ENCODE results near the gene MLST8.

Gene MLST8

DNA sequence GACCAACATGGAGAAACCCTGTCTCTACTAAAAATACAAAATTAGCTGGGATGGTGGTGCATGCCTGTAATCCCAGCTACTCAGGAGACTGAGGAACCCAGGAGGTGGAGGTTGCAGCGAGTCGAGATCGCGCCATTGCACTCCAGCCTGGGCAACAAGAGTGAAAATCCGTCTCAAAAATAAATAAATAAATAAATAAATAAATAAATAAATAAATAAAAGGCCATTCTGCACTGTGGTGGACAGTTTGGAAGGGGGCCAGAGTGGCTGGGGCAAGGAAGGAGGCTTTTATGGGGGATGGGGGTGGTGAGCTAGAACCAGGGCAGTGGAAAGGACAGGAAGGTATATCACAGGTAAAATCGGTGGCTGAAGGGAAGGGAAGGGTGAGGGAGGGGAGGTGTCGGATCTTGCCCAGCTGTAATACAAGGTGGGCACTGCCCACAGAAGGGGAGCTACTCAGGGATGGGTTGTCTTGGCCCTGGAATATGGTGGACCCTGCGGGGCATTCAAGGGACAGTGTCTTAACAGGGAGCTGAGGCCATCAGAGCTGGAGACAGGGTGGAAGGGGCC is 2.0 kb upstream of the MLST8 start (continued):
- TF ChIP-seq ZNF558 (tag by site-specific recombination; IDR thresholded peaks at IDR 0.05) (peak; percentile 72), ZNF664 (tag by site-specific recombination; IDR thresholded peaks at IDR 0.05) (peak; percentile 56), ZNF791 (tag by site-specific recombination; IDR thresholded peaks at IDR 0.05) (peak; percentile 30; the same call in 1 of the 2 replicates), ZNF433 (tag by site-specific recombination; IDR thresholded peaks at IDR 0.05; ENCODE audit: low read depth) (peak; percentile 67), ZFP37 (tag by site-specific recombination; IDR thresholded peaks at IDR 0.05) (0 out of 2 replicates have a peak, but pooled peaks have one; percentile 28), ZNF404 (tag by site-specific recombination; IDR thresholded peaks at IDR 0.05) (0 out of 2 replicates have a peak, but pooled peaks have one; percentile 37), ZXDB (tag by site-specific recombination; IDR thresholded peaks at IDR 0.05) (peak; percentile 47; the same call in 1 of the 2 replicates), ZNF560 (tag by site-specific recombination; IDR thresholded peaks at IDR 0.05; ENCODE audit: borderline replicate concordance) (peak; percentile 62; the same call in 1 of the 2 replicates), ZNF292 (tag by site-specific recombination; IDR thresholded peaks at IDR 0.05; ENCODE audit: borderline replicate concordance, low read depth) (0 out of 2 replicates have a peak, but pooled peaks have one; percentile 22), ZNF19 (tag by site-specific recombination; IDR thresholded peaks at IDR 0.05; ENCODE audit: low read depth) (0 out of 2 replicates have a peak, but pooled peaks have one; percentile 33), ZBTB8A (tag by site-specific recombination; IDR thresholded peaks at IDR 0.05) (peak; percentile 56; the same call in 1 of the 2 replicates), ZNF266 (tag by site-specific recombination; IDR thresholded peaks at IDR 0.05; ENCODE audit: low read depth) (peak; percentile 67; the same call in 1 of the 2 replicates), ZNF394 (tag by site-specific recombination; IDR thresholded peaks at IDR 0.05; ENCODE audit: borderline replicate concordance) (peak; percentile 90)
- TF ChIP-seq, protein P1, sequence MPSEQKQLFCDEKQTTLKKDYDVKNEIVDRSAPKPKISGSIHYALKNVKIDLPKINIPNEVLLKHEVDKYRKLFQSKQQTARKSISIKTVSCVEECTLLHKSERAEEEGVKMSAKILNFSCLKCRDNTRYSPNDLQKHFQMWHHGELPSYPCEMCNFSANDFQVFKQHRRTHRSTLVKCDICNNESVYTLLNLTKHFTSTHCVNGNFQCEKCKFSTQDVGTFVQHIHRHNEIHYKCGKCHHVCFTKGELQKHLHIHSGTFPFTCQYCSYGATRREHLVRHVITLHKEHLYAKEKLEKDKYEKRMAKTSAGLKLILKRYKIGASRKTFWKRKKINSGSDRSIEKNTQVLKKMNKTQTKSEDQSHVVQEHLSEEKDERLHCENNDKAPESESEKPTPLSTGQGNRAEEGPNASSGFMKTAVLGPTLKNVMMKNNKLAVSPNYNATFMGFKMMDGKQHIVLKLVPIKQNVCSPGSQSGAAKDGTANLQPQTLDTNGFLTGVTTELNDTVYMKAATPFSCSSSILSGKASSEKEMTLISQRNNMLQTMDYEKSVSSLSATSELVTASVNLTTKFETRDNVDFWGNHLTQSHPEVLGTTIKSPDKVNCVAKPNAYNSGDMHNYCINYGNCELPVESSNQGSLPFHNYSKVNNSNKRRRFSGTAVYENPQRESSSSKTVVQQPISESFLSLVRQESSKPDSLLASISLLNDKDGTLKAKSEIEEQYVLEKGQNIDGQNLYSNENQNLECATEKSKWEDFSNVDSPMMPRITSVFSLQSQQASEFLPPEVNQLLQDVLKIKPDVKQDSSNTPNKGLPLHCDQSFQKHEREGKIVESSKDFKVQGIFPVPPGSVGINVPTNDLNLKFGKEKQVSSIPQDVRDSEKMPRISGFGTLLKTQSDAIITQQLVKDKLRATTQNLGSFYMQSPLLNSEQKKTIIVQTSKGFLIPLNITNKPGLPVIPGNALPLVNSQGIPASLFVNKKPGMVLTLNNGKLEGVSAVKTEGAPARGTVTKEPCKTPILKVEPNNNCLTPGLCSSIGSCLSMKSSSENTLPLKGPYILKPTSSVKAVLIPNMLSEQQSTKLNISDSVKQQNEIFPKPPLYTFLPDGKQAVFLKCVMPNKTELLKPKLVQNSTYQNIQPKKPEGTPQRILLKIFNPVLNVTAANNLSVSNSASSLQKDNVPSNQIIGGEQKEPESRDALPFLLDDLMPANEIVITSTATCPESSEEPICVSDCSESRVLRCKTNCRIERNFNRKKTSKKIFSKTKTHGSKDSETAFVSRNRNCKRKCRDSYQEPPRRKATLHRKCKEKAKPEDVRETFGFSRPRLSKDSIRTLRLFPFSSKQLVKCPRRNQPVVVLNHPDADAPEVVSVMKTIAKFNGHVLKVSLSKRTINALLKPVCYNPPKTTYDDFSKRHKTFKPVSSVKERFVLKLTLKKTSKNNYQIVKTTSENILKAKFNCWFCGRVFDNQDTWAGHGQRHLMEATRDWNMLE (tag by site-specific recombination; conservative IDR thresholded peaks at IDR 0.05; ENCODE audit: low read depth), result peak; percentile 78
- TF ChIP-seq, protein P2, sequence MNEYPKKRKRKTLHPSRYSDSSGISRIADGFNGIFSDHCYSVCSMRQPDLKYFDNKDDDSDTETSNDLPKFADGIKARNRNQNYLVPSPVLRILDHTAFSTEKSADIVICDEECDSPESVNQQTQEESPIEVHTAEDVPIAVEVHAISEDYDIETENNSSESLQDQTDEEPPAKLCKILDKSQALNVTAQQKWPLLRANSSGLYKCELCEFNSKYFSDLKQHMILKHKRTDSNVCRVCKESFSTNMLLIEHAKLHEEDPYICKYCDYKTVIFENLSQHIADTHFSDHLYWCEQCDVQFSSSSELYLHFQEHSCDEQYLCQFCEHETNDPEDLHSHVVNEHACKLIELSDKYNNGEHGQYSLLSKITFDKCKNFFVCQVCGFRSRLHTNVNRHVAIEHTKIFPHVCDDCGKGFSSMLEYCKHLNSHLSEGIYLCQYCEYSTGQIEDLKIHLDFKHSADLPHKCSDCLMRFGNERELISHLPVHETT (tag by site-specific recombination; IDR thresholded peaks at IDR 0.05), result peak; percentile 49; the same call in 1 of the 2 replicates

- Histone ChIP-seq H3K4me1 (ENCODE audit: control insufficient read depth, insufficient read depth, low read length) (no peaks in the 10 kb centered on the region), H3K36me3 (ENCODE audit: control insufficient read depth in 2 of 2, insufficient read depth in 1 of 2, low read length in 2 of 2) (peaks cover 0 to 30% of the 10 kb centered on the region in 2 experiments; a peak in 1 of 3 replicates), H3K9me3 (ENCODE audit: control insufficient read depth, insufficient read depth, low read depth, low read length) (no peaks in the 10 kb centered on the region), H3K4me3 (ENCODE audit: low read depth, low read length) (peak overlapping the region; percentile 96), H3K27ac (ENCODE audit: extremely low read depth, low read depth, low read length) (peak overlapping the region; percentile 90; the same call in 1 of the 2 replicates)
- ChIA-PET POLR2A (interaction anchor here (0.6 to 4.3 kb wide), 7 partner anchors 10 to 263 kb away, joined by 3 to 22 read pairs (median 5); partner anchors contain the start of genes PGP, TBL3 and TRAF7), CTCF (interaction anchor here (0.6 to 1.7 kb wide), 3 partner anchors 10 to 263 kb away, joined by 3 to 6 read pairs (median 4); no protein-coding TSS in a partner anchor)
- TF ChIP-seq ZNF600 (tag by site-specific recombination; IDR thresholded peaks at IDR 0.05) (0 out of 2 replicates have a peak, but pooled peaks have one; percentile 35), ZFHX2 (tag by site-specific recombination; conservative IDR thresholded peaks at IDR 0.05) (peak; percentile 26), ZNF133 (tag by site-specific recombination; IDR thresholded peaks at IDR 0.05) (no peak), ZNF146 (tag by site-specific recombination; IDR thresholded peaks at IDR 0.05) (no peak), ZNF155 (tag by site-specific recombination; IDR thresholded peaks at IDR 0.05) (no peak)
- TF ChIP-seq, protein P3, sequence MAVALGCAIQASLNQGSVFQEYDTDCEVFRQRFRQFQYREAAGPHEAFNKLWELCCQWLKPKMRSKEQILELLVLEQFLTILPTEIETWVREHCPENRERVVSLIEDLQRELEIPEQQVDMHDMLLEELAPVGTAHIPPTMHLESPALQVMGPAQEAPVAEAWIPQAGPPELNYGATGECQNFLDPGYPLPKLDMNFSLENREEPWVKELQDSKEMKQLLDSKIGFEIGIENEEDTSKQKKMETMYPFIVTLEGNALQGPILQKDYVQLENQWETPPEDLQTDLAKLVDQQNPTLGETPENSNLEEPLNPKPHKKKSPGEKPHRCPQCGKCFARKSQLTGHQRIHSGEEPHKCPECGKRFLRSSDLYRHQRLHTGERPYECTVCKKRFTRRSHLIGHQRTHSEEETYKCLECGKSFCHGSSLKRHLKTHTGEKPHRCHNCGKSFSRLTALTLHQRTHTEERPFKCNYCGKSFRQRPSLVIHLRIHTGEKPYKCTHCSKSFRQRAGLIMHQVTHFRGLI (tag by site-specific recombination; IDR thresholded peaks at IDR 0.05), result no peak
These were observed 694 bp upstream of the MLST8 start for GRCh38 chr16:2204416-2205103.

Data from HEK293 (cell line).